ENCODE results near the gene SAMD1. TPM values are rescaled to one million over a fixed set of nuclear protein-coding genes. Genes with fewer than 3 reads are reported as not detected.

The SAMD1 gene
- total and polyA plus RNA-seq, 2 donors (not counting 1 experiment from before 2014, with no cell fraction given): 7.3 to 19.0 TPM

GRCh38 chr19:14127929-14128509 lies 37.5 kb upstream of the SAMD1 start:
- Histone ChIP-seq H3K4me2 (ENCODE audit: extremely low read depth, insufficient read depth, low read length) (no peak overlapping the region), H3K27me3 (ENCODE audit: control insufficient read depth, insufficient read depth, low read length) (no peaks in the 10 kb centered on the region), H4K20me1 (ENCODE audit: control insufficient read depth, extremely low read depth, insufficient read depth, low read length) (no peaks in the 10 kb centered on the region), H3K27ac (ENCODE audit: insufficient read depth, low read length) (no peak overlapping the region), H2AFZ (ENCODE audit: low read length) (no peak overlapping the region), H3K9me3 (ENCODE audit: control insufficient read depth, insufficient read depth, low read depth, low read length) (no peaks in the 10 kb centered on the region), H3K79me2 (ENCODE audit: control insufficient read depth, insufficient read depth, low read length) (no peaks in the 10 kb centered on the region), H3K4me3 (replicated peaks in 1 of 4; ENCODE audit: control extremely low read depth in 1 of 4, insufficient read depth in 1 of 4, low read depth in 3 of 4, low read length in 4 of 4) (no peak overlapping the region), H3K36me3 (ENCODE audit: control insufficient read depth, insufficient read depth, low read length) (no peaks in the 10 kb centered on the region), H3K4me1 (ENCODE audit: control insufficient read depth, extremely low read depth, insufficient read depth, low read length) (no peaks in the 10 kb centered on the region), H3K9ac (ENCODE audit: insufficient read depth, low read length) (no peak overlapping the region)
- DNase-seq (ENCODE audit: low read depth in 2 of 2): no peak
- no peak for TF ChIP-seq EZH2 (IDR thresholded peaks at IDR 0.05; ENCODE audit: low read length, missing control alignments)
- TF ChIP-seq CTCF (conservative IDR thresholded peaks at IDR 0.05 in 1 of 2, IDR thresholded peaks at IDR 0.05 in 1 of 2; ENCODE audit: low read depth in 1 of 2, low read length in 2 of 2): no peak

- H3K9me3 ChIP-seq (ENCODE audit: control insufficient read depth, insufficient read depth, low read depth, low read length): no peaks in the 10 kb centered on the region
- H3K79me2 ChIP-seq (ENCODE audit: control insufficient read depth, insufficient read depth, low read length): no peaks in the 10 kb centered on the region
- H3K9ac ChIP-seq (ENCODE audit: insufficient read depth, low read length): no peak overlapping the region
- no peak overlapping the region for H2AFZ ChIP-seq (ENCODE audit: low read length)
- no peaks in the 10 kb centered on the region for H4K20me1 ChIP-seq (ENCODE audit: control insufficient read depth, extremely low read depth, insufficient read depth, low read length)
- TF ChIP-seq CTCF (conservative IDR thresholded peaks at IDR 0.05 in 1 of 2, IDR thresholded peaks at IDR 0.05 in 1 of 2; ENCODE audit: low read depth in 1 of 2, low read length in 2 of 2) (no peak), EZH2 (IDR thresholded peaks at IDR 0.05; ENCODE audit: low read length, missing control alignments) (no peak)
- no peak overlapping the region for H3K27ac ChIP-seq (ENCODE audit: insufficient read depth, low read length)
- H3K36me3 ChIP-seq (ENCODE audit: control insufficient read depth, insufficient read depth, low read length): no peaks in the 10 kb centered on the region
- H3K4me2 ChIP-seq (ENCODE audit: extremely low read depth, insufficient read depth, low read length): no peak overlapping the region
- no peaks in the 10 kb centered on the region for H3K27me3 ChIP-seq (ENCODE audit: control insufficient read depth, insufficient read depth, low read length)
- H3K4me3 ChIP-seq (replicated peaks in 1 of 4; ENCODE audit: control extremely low read depth in 1 of 4, insufficient read depth in 1 of 4, low read depth in 3 of 4, low read length in 4 of 4): no peak overlapping the region
- no peak for DNase-seq (ENCODE audit: low read depth in 2 of 2)
- no peaks in the 10 kb centered on the region for H3K4me1 ChIP-seq (ENCODE audit: control insufficient read depth, extremely low read depth, insufficient read depth, low read length)
Measured at GRCh38 chr19:14127176-14127575, 36.6 kb upstream of the SAMD1 start.

- H3K27me3 ChIP-seq (ENCODE audit: control insufficient read depth, insufficient read depth, low read length): no peaks in the 10 kb centered on the region
- no peak for DNase-seq (ENCODE audit: low read depth in 2 of 2)
- H4K20me1 ChIP-seq (ENCODE audit: control insufficient read depth, extremely low read depth, insufficient read depth, low read length): no peaks in the 10 kb centered on the region
- H3K27ac ChIP-seq (ENCODE audit: insufficient read depth, low read length): no peak overlapping the region
- no peak overlapping the region for H3K9ac ChIP-seq (ENCODE audit: insufficient read depth, low read length)
- no peak overlapping the region for H3K4me3 ChIP-seq (replicated peaks in 1 of 4; ENCODE audit: control extremely low read depth in 1 of 4, insufficient read depth in 1 of 4, low read depth in 3 of 4, low read length in 4 of 4)
- H3K4me2 ChIP-seq (ENCODE audit: extremely low read depth, insufficient read depth, low read length): no peak overlapping the region
- no peak overlapping the region for H2AFZ ChIP-seq (ENCODE audit: low read length)
- TF ChIP-seq EZH2 (IDR thresholded peaks at IDR 0.05; ENCODE audit: low read length, missing control alignments): no peak
- H3K9me3 ChIP-seq (ENCODE audit: control insufficient read depth, insufficient read depth, low read depth, low read length): no peaks in the 10 kb centered on the region
- H3K79me2 ChIP-seq (ENCODE audit: control insufficient read depth, insufficient read depth, low read length): no peaks in the 10 kb centered on the region
- no peaks in the 10 kb centered on the region for H3K36me3 ChIP-seq (ENCODE audit: control insufficient read depth, insufficient read depth, low read length)
- H3K4me1 ChIP-seq (ENCODE audit: control insufficient read depth, extremely low read depth, insufficient read depth, low read length): peaks cover 6% of the 10 kb centered on the region
Measured at GRCh38 chr19:14122924-14123323, 32.4 kb upstream of the SAMD1 start.
